Activated CD8-positive, alpha-beta memory T cell treated with anti-CD3 and anti-CD28 coated beads, Interleukin-2, amount 50 U/mL, for 48 hours (primary cell): ENCODE measurements around the gene SMIM44.

Experiments used
- DNase-seq: peaks from one replicate; pipeline ENCODE4 v3.0.0-alpha.2; 2020

Gene SMIM44

GRCh38 chr19:3474614-3475013 lies 8.6 kb downstream of the SMIM44 start:
- DNase-seq = no peak

- DNase-seq = no peak
Observed at GRCh38 chr19:3474010-3474409, 9.2 kb downstream of the SMIM44 start.

GRCh38 chr19:3471954-3472655 lies 11.1 kb downstream of the SMIM44 start:
- peak; percentile 86 for DNase-seq

- no peak for DNase-seq
Observed at GRCh38 chr19:3470500-3471128, 12.6 kb downstream of the SMIM44 start.

- DNase-seq = no peak
Observed at GRCh38 chr19:3469638-3470499, 13.4 kb downstream of the SMIM44 start.

- DNase-seq = no peak
Observed at GRCh38 chr19:3468211-3468610, 15.0 kb downstream of the SMIM44 start.

- no peak for DNase-seq
Observed at GRCh38 chr19:3467437-3468198, 15.6 kb downstream of the SMIM44 start.

- DNase-seq = no peak
Observed at GRCh38 chr19:3466635-3467034, 16.6 kb downstream of the SMIM44 start.

GRCh38 chr19:3465552-3465951 lies 17.7 kb downstream of the SMIM44 start:
- DNase-seq = no peak

- no peak for DNase-seq
Observed at GRCh38 chr19:3464587-3465235, 18.5 kb downstream of the SMIM44 start.

GRCh38 chr19:3463714-3464586 lies 19.3 kb downstream of the SMIM44 start:
- DNase-seq = no peak

GRCh38 chr19:3462991-3463713 lies 20.1 kb downstream of the SMIM44 start:
- no peak for DNase-seq

GRCh38 chr19:3459965-3460582 lies 23.2 kb downstream of the SMIM44 start:
- DNase-seq = no peak

GRCh38 chr19:3459089-3459881 lies 24.0 kb downstream of the SMIM44 start:
- DNase-seq = no peak

- DNase-seq = no peak
Observed at GRCh38 chr19:3458229-3459088, 24.8 kb downstream of the SMIM44 start.

- no peak for DNase-seq
Observed at GRCh38 chr19:3457528-3458228, 25.6 kb downstream of the SMIM44 start.

GRCh38 chr19:3456925-3457527 lies 26.2 kb downstream of the SMIM44 start:
- no peak for DNase-seq
